Suppressor macrophage treated with lipopolysaccharide for 4 hours (primary cell): ENCODE data around the gene NLRP9.
"Not testable (repeated sequence)": the region's sequence is repeated elsewhere in the genome, so short reads cannot be mapped to it uniquely, and the experiment has no call there.

Experiments used
- DNase-seq: peaks from one replicate; pipeline ENCODE4 v3.0.0-alpha.2; 2020

Gene NLRP9

DNA sequence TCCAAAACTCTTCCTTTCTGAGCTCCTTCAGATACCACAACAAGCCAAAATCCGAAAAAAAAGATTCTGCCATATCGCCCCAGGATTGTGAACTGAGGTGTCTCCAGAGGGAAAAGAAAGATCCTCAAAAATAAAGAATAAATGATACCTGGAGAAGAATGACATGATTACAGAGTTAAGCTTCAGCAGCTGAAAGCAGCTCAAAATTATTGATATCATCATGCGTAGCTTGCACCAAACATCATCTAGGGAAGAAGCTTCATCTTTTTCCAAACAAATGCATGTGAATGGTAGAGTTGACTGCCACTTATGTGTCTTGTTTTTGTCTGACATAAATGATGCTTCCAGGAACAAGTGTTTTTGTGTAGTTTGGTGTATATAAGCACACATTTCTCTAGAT, at the start of gene NLRP9:
TSS of gene NLRP9 (minus strand) at position 101 of the 400 bp plus-strand sequence. CDS start at position 73, 28 bp downstream.
- no peak for DNase-seq

DNA sequence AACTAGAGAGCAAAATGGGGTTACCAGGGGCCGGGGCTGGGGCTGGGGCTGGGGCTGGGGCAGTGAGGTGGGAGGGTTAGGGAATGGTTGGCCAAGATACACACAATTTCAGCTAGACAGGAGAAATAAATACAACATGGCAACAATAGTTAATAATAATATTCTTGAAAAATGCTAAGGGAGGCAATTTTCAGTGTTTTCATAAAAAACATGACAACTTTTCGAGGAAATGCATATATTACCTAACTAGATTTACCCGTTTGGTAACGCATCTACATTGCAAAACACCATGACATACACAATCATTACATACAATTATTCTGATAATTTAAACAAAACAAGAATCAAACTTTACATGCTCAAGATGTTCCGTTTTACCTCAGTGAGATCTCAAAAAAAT, 42.9 kb upstream of the NLRP9 start:
- no peak for DNase-seq

DNA sequence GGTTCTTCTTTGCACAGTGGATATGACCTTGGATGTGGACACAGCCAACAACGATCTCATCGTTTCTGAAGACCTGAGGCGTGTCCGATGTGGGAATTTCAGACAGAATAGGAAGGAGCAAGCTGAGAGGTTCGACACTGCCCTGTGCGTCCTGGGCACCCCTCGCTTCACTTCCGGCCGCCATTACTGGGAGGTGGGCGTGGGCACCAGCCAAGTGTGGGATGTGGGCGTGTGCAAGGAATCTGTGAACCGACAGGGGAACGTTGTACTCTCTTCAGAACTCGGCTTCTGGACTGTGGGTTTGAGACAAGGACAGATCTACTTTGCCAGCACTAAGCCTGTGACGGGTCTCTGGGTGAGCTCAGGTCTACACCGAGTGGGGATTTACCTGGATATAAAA, 40.1 kb upstream of the NLRP9 start:
- no peak for DNase-seq

DNA sequence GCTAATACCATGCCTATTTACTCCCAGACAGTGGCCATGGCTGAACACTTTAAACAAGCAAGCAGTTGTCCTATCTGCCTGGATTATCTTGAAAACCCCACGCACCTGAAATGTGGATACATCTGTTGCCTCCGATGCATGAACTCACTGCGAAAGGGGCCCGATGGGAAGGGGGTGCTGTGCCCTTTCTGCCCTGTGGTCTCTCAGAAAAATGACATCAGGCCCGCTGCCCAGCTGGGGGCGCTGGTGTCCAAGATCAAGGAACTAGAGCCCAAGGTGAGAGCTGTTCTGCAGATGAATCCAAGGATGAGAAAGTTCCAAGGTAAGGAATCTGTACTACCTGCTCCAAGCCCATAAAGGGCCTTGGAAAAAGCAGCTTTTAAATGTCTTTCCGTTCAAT, 39.3 kb upstream of the NLRP9 start:
- DNase-seq = no peak

DNA sequence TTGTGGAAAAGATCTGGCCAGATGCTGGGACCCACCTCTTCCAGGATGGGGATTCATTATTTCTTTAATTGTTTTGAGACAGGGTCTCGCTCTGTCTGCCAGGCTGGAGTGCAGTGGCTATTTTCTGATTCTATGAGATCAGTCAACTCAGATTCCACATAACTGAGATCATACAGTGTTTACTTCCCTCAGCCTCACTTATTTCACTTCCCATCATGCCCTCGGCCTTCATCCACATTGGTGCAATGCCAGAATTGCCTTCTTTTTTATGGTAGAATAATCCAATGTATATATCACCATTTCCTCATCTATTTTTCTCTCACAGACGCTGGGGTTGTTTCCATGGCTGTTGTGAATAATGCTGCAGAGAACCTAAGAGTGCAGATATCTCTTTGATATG, 31.4 kb upstream of the NLRP9 start:
- DNase-seq = not testable (repeated sequence)

DNA sequence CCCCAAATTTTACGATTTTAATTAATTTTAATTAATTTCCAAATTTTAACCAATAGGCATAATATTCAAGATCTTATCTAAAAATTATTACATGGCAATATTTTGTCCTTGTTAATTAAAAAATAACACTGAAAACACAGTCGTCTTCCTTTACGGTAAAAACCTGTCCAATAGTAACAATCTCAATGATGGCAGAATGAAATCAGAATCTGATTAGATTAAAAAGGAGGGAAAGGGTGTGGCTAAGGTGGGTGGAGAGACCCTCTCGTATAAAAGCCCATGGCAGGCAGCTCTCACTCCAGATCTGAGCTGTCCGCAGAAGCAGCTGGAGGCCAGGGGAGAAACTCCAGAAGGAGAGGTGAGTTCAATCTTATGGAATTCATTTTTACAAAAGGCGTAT, 30.6 kb upstream of the NLRP9 start, which contains the start of gene RFPL4AL1:
TSS of gene RFPL4AL1 (plus strand) at position 301 of the 400 bp plus-strand sequence. CDS start 2,687 bp downstream, outside the sequence.
- DNase-seq = not testable (repeated sequence)

DNA sequence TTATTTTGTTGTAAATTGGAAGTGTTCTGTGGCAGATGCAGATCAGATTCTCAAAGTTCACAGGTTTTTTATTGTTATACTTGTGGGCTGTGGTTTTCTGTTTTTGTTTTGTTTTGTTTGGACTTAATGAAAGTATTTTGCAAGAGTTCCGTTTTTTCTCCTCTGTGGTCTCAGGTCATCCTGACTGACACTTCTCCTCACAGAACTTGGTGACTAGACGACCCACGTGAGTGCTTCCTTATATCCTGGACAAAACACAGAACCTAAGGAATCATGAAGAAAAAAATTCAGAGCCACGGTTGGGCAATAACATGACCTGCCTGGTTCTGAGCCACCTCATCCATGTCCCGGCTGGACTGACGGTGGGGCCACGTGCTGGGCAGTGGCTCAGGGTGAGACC, 28.3 kb upstream of the NLRP9 start:
- peak; percentile 2 for DNase-seq

DNA sequence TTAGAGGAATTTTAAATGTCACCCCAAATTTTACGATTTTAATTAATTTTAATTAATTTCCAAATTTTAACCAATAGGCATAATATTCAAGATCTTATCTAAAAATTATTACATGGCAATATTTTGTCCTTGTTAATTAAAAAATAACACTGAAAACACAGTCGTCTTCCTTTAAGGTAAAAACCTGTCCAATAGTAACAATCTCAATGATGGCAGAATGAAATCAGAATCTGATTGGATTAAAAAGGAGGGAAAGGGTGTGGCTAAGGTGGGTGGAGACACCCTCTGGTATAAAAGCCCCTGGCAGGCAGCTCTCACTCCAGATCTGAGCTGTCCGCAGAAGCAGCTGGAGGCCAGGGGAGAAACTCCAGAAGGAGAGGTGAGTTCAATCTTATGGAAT, 20.6 kb upstream of the NLRP9 start, which contains the start of gene RFPL4A:
TSS of gene RFPL4A (plus strand) at position 301 of the 400 bp plus-strand sequence. CDS start 2,704 bp downstream, outside the sequence.
- not testable (repeated sequence) for DNase-seq

DNA sequence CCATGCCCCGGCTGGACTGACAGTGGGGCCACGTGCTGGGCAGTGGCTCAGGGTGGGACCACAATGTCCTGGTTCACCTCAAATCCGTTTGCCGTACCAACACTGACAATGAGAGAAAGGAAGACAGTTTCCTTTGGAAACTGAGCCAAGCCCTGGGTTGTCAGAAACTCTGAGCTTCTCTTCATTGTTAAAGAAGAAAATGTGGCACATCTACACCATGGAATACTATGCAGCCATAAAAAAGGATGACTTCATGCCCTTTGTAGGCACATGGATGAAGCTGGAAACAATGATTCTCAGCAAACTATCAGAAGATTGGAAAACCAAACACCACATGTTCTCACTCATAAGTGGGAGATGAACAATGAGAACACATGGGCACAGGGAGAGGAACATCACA, 18.6 kb upstream of the NLRP9 start:
- not testable (repeated sequence) for DNase-seq

DNA sequence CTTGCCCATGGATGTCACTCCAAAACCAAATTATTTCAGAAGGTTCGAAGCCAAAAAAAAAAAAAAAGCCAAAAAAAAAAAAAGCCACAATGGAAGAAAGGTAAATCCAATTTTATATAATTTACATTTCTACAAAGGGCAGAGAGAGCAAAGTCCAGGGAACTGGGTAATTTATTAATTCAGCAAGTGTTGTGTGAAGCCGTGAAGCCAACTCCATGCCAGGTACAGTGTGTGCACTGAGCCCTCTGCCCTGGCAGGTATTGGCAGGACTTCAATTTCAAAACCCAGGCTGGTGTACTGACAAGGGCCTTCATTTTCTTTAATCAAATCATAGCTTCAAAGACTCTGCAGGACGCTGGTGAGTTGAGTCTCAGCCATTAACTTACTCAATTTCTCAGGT, 15.2 kb upstream of the NLRP9 start:
- no peak for DNase-seq

DNA sequence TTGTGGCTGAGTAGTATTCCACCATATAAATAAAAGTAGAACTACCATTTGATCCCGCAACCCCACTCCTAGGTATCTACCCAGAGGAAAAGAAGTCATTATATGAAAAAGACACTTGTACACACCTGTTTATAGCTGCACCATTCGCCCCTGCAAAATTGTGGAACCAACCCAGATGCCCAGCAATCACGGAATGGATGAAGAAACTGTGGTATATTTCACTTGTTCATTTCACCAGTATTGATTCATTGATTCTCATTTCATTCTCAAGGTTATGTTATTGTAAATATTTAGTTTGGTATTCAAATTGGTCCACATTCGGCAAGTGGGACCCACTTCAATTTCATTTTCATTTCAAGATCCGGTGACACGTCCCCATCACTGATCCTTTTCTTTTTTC, 12.5 kb upstream of the NLRP9 start:
- no peak for DNase-seq

DNA sequence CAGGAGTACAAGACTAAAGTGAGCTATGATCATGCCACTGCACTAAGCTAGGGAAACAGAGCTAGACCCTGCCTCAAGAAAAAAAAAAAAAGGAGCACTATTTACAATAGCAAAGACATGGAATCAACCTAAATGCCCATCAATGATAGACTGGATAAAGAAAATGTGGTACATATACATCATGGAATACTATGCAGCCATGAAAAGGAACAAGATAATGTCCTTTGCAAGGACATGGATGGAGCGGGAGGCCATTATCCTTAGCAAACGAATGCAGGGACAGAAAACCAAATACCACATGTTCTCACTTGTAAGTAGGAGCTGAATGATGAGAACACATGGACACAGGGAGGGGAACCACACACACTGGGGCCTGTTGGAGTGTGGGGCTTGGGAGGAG, 7.8 kb downstream of the NLRP9 start:
- DNase-seq = not testable (repeated sequence)

DNA sequence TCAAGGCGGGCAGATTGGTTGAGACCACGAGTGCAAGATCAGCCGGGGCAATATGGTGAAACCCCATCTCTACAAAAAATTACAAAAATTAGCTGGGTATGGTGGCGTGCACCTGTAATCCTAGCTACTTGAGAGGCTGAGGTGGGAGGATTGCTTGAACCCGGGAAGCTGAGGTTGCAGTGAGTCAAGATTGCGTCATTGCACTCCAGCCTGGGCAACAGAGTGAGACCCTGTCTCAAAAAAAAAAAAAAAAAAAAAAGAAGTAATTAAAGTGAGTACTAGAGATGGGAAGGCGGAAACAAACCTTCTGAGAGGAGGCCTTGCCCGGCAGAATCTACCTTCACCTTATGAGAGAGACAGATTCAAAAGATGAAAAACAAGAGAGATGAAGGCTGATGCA, 14.7 kb downstream of the NLRP9 start:
- no peak for DNase-seq

DNA sequence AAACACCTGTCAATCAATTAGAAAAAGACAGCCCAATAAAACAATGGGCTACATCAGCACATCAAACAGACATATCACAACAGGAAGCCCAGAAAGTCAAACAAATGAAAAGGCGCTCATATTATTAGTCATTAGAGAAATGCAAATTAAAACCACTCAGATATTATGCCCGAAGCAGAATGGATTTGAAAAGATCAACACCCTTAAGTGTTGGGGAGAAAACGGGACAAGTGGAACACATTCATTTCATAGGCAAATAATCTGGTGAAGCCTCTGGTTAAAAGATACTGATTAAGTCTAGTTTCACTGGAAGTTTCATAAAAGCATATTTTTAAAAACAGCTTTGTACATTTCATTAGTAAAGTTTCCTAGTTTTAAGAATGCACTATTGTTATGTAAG, 17.4 kb downstream of the NLRP9 start:
- DNase-seq = no peak

DNA sequence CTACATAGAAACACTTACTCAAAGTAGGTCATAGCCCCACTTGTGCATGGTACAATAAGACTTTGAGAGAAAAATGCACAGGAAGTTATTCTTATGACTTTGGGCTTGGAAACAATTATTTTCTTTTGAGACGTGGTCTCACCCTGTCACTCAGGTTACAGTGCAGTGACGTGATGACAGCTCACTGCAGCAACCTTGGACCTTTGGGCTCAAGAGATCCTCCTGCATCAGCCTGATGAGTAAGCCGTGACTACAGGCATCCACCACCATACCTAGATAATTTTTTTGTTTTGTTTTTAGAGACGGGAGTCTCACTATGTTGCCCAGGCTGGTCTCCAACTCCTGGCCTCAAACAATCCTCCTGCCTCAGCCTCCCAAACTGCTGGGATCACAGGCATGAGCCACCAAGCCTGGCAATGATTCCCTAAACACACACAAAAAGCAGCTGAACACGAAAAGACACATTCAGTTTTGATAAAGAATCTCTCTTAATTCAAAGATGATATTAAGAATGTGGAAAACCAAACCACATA, 17.9 kb downstream of the NLRP9 start:
- DNase-seq = no peak

DNA sequence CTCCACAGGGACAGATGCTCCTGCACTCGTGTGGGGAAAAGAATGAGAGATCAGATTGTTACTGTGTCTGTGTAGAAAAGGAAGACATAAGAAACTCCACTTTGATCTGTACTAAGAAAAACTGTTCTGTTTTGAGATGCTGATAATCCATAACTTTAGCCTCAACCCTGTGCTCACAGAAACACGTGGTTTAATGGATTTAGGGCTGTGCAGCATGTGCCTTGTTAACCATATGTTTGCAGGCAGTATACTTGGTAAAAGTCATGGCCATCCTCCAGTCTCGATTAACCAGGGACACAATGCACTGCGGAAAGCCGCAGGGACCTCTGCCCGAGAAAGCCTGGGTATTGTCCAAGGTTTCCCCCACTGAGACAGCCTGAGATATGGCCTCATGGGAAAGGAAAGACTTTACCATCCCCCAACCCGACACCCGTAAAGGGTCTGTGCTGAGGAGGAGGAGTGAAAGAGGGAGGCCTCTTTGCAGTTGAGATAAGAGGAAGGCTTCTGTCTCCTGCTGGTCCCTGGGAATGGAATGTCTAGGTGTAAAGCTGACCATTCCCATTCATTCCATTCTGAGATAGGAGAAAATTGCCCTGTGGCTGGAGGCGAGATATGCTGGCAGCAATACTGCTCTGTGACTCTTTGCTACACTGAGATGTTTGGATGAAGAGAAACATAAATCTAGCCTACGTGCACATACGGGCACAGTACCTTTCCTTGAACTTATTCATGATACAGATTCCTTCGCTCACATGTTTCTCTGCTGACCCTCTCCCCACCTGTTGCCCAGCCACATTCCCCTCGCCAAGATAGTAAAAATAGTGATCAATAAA, 20.1 kb downstream of the NLRP9 start:
- DNase-seq = not testable (repeated sequence)

DNA sequence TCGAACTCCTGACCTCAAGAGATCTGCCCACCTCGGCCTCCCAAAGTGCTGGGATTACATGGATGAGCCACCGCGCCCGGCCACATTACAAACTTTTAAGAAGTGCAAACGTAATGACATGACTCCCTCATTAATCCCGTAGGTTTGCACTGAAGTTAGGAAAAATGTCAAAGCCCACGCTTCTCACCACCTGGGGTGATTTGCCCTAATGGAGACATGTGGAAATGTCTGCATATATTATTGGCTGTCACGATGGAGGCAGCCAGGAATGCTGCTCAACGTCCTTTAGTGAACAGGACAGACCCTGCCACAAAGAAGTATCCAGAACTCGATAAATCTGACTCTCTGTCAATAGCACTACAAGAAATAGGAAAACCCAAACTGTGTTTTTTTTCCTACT, 21.0 kb downstream of the NLRP9 start:
- DNase-seq = no peak

DNA sequence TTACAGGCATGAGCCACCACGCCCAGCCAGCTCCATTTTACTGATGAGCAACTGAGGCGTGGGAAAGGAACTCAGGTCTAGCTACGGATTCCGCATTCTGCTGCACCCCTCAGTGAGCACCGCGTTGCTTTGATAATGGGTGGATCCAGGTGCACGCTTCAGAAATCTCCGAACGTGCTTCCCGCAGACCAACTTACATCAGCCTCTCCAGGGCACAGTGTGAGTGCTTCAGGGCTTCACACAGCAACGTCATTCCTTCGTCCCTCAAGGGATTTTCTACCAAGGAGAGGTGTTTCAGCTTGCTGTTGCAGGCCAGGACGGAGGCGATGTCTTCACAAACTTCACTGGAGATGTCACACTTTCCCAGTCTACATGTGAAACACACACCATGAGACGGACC, 21.7 kb downstream of the NLRP9 start:
- DNase-seq = no peak

DNA sequence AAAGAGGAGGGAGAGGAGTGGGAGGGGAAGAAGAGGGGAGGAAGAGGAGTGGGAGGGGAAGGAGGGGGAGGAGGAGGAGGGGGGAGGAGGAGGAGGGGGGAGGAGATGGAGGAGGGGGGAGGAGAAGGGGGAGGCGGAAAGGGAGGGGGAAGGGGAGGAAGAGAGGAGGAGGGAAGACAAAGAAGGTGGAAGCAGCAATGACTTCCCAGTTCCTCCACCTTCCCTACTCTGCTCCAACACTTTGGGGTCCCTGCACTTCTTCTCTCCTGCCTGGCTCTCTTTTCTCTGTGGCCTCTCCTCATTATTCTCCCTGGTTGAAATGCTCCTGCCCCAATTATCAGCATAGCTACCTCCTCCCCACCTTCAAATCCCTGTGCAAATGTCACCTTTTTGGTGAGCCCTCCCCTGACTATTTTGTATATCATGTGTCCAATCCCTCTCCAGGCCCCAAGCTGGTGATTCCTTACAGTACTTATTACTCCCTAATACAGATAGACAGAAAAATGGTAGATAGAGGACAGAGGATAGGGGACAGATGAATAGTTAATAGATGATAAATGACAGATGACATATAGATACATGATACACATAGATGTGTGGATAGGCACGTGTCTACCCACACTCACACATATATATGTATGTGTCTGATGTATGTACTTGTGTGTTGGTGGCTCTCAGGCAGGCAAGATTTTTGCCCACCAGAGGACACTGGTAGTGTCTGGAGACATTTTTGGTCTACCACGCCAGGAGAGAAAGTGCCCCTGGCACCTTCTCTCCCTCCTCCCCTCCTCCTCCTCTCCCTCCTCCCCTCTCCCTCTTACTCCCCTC, 25.2 kb downstream of the NLRP9 start:
- DNase-seq = no peak

DNA sequence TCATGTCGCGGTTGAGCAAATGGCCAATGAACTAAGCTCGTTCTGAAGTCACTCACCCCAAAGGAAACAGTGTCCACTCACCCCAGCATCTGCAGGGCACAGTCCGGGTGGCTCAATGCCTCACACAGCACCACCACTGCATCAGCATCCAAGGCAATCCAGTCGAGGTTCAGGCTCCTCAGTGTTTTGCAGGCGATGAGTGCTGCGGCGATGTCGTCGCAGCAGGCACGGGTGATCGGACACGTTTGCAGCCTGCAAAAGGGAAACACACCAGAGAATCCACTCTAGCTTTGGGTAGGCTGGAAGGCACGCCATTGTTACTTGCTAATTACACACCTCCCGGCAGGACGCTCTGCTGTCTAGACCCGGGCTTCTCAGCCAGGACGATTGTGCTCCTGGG, 26.5 kb downstream of the NLRP9 start:
- DNase-seq = no peak

DNA sequence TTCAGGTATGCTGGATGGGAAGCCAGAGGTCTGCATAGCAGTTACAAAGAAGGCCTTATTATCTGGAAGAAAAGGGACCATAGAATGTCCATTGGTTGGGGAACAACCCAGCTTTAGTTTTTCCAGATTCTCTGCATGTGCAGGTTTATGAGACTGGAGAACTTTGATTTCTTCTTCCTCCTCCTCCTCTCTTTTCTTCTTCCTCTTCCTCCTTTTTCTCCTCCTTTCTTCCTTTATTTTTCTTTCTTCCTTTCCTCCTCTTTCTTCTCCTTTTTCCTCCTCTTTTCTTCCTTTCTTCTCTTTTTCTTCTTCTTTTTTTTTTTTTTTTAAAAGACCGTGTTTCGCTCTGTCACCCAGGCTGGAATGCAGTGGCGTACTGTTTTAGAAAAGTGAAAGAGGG, 32.2 kb downstream of the NLRP9 start:
- no peak for DNase-seq

DNA sequence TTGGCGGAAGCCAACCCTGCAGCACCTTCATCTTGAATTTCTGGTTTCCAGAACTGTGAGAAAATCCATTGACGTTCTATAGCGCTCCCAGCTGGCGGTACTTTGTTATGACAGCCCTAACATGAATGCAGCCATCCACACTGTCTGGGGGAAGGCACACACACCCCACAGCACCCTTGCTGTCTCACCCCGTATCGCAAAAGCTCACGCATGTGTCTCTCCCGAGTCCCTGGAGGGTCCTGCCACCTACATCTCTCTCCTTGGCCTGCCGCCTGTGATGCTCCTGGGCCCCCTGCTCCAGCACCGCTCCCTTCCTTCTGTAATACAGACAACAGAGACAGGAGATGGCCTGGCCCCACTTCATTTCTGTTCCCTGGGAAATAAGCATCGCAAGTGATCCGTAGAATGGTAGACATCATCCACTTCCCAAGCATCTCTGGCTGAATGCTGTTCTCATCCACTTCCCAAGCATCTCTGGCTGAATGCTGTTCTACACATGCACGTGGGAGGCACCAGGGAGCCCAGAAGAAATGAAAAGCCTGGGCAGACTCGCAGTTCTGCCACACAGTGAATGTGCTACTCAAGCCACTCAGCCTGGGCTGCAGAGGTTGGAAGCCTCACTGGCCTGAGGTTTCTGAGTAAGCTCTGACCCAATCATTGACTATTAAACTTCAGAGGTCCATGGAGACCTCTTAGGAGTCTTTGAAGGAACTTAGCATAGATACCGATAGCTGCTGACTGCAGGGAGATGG, 33.5 kb downstream of the NLRP9 start:
- no peak for DNase-seq

DNA sequence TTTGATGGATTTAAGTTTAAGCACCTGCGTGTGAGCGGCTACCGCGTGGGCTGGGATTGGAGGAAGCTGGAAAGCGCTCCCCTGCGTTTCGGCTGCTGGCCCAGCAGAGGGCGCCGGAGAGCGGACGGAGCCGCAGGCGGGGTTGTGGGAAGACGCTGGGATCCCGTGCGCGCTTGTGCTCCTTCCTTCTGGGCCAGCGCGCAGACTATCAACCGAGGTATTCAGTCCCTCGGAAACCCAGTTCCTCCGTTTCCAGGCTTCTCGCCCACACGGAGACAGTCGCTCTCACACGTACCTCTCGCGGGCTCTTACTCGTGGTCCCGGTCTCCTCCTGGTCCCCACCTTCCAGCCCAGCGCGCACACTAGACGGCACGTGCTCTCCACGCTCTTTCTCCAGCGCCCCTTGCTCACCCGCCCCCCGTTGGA, 34.4 kb downstream of the NLRP9 start:
- peak; percentile 31 for DNase-seq
